H1 (cell line): Measurements from ENCODE around the gene RUVBL2. TPM values are rescaled to one million over a fixed set of nuclear protein-coding genes. Genes with fewer than 3 reads are reported as not detected.
"Not testable (repeated sequence)": the region's sequence is repeated elsewhere in the genome, so short reads cannot be mapped to it uniquely, and the experiment has no call there.

Experiments used
- CTCF ChIA-PET: fragments of 300-600 bp; sonication (Branson Sonifier 250); formaldehyde crosslinking; loops from one replicate; lab custom pipeline; 2021; ENCODE audit not compliant: partially characterized antibody; lab: Charles Lee
- POLR2A ChIA-PET: fragments of 300-600 bp; sonication (Branson Sonifier 250); formaldehyde crosslinking; loops from one replicate; lab custom pipeline; 2021; ENCODE audit warnings: inconsistent platforms; ENCODE audit not compliant: partially characterized antibody; lab: Charles Lee
- DNase-seq, 2 experiments: peaks; one replicate each; pipeline versions ENCODE4 v3.0.0 to v3.0.0-alpha.2; 2010 to 2022; ENCODE audit warnings: low spot score in 2 of 2, low read depth in 1 of 2, mixed read lengths in 1 of 2
- FAIRE-seq: peaks from 2 replicates; lab custom pipeline; 2011; peaks lifted over from hg19 to GRCh38; lab: Jason Lieb, UNC
- H2AFZ ChIP-seq: 2 replicates; pipeline ENCODE4 v1.8.1; 2012; ENCODE audit warnings: low read length, inconsistent platforms
- H2AK5ac ChIP-seq: 2 replicates; pipeline ENCODE4 v1.6.1; 2013; ENCODE audit warnings: low read depth, low read length
- H2BK120ac ChIP-seq: replicated peaks from 2 replicates; pipeline ENCODE3; 2013; ENCODE audit warnings: low read depth, low read length, inconsistent platforms
- H2BK12ac ChIP-seq: 2 replicates; pipeline ENCODE4 v1.6.1; 2013; ENCODE audit warnings: low read depth, low read length
- H2BK15ac ChIP-seq: 2 replicates; pipeline ENCODE4 v1.6.1; 2013; ENCODE audit warnings: low read length
- H2BK20ac ChIP-seq: 2 replicates; pipeline ENCODE4 v1.6.1; 2013; ENCODE audit warnings: low read length
- H2BK5ac ChIP-seq: 2 replicates; pipeline ENCODE4 v1.6.1; 2013; ENCODE audit warnings: low read depth, low read length
- H3K14ac ChIP-seq: 2 replicates; pipeline ENCODE4 v1.6.1; 2013; ENCODE audit warnings: inconsistent platforms; ENCODE audit not compliant: insufficient read length
- H3K18ac ChIP-seq: 2 replicates; pipeline ENCODE4 v1.6.1; 2013; ENCODE audit warnings: low read length; ENCODE audit errors: extremely low read depth
- H3K23ac ChIP-seq: 2 replicates; pipeline ENCODE4 v1.6.1; 2013; ENCODE audit warnings: inconsistent platforms; ENCODE audit not compliant: insufficient read length
- H3K23me2 ChIP-seq: 2 replicates; pipeline ENCODE4 v1.6.1; 2013; ENCODE audit warnings: low read depth, low read length
- H3K27ac ChIP-seq: 2 replicates; pipeline ENCODE4 v1.6.1; 2011; ENCODE audit warnings: low read depth, low read length, inconsistent platforms
- H3K27me3 ChIP-seq, 4 experiments: replicated peaks in 1 of 4; 1 replicate in 1 of 4; 2 replicates in 3 of 4; pipeline versions ENCODE4 v1.6.1 to v1.8.1; 2011 to 2013; ENCODE audit warnings: low read length in 3 of 4, mild to moderate bottlenecking in 3 of 4, inconsistent platforms in 2 of 4, mixed read lengths in 2 of 4, moderate library complexity in 1 of 4; ENCODE audit not compliant: control insufficient read depth in 3 of 4, insufficient read depth in 3 of 4; ENCODE audit errors: extremely low read depth in 1 of 4
- H3K36me3 ChIP-seq, 4 experiments: 2 replicates each; pipeline versions ENCODE4 v1.6.1 to v1.8.1; 2011 to 2013; ENCODE audit warnings: mild to moderate bottlenecking in 4 of 4, low read length in 3 of 4, moderate library complexity in 2 of 4, control low read depth in 1 of 4, inconsistent platforms in 1 of 4; ENCODE audit not compliant: insufficient read depth in 4 of 4, control insufficient read depth in 2 of 4
- H3K4ac ChIP-seq: replicated peaks from 2 replicates; pipeline ENCODE3; 2013; ENCODE audit warnings: low read length, low read depth, mixed read lengths, inconsistent platforms; ENCODE audit not compliant: insufficient read length
- H3K4me1 ChIP-seq, 4 experiments: replicated peaks in 1 of 4; 1 replicate in 1 of 4; 2 replicates in 3 of 4; pipeline versions ENCODE4 v1.6.1 to v1.8.1; 2011 to 2013; ENCODE audit warnings: low read length in 3 of 4, inconsistent platforms in 2 of 4, mixed read lengths in 1 of 4; ENCODE audit not compliant: insufficient read depth in 4 of 4, control insufficient read depth in 3 of 4
- H3K4me2 ChIP-seq, 2 experiments: 2 replicates each; pipeline versions ENCODE4 v1.6.1 to v1.8.1; 2011 to 2013; ENCODE audit warnings: low read depth in 2 of 2, low read length in 2 of 2, control low read depth in 1 of 2, inconsistent platforms in 1 of 2, mild to moderate bottlenecking in 1 of 2; ENCODE audit not compliant: insufficient read depth in 1 of 2
- H3K4me3 ChIP-seq, 4 experiments: fragments of 200-600, 300-600 bp in 1 of 4; sonication (generic), shearing (Covaris generic), sonication (Bioruptor Twin) in 1 of 4; 2 replicates each; pipeline versions ENCODE4 v1.5.1 to v1.8.1; 2011 to 2016; ENCODE audit warnings: low read length in 4 of 4, low read depth in 3 of 4, control low read depth in 2 of 4, inconsistent platforms in 2 of 4, mild to moderate bottlenecking in 2 of 4, mixed read lengths in 1 of 4, moderate library complexity in 1 of 4; ENCODE audit not compliant: insufficient read depth in 2 of 4; ENCODE audit errors: extremely low read depth in 1 of 4
- H3K56ac ChIP-seq: replicated peaks from 2 replicates; pipeline ENCODE3; 2013; ENCODE audit warnings: low read depth, mild to moderate bottlenecking, mixed read lengths, low read length, inconsistent platforms; ENCODE audit not compliant: insufficient read length
- H3K79me1 ChIP-seq: 2 replicates; pipeline ENCODE4 v1.6.1; 2013; ENCODE audit warnings: low read depth, low read length, control low read depth
- H3K79me2 ChIP-seq, 2 experiments: 2 replicates each; pipeline versions ENCODE4 v1.6.1 to v1.8.1; 2012 to 2013; ENCODE audit warnings: low read length in 2 of 2, mild to moderate bottlenecking in 2 of 2, inconsistent platforms in 1 of 2; ENCODE audit not compliant: insufficient read depth in 2 of 2, control insufficient read depth in 1 of 2
- H3K9ac ChIP-seq, 4 experiments: replicated peaks in 1 of 4; 1 replicate in 1 of 4; 2 replicates in 3 of 4; pipeline versions ENCODE4 v1.6.1 to v1.8.1; 2011 to 2013; ENCODE audit warnings: low read depth in 3 of 4, low read length in 3 of 4, control low read depth in 2 of 4, mild to moderate bottlenecking in 2 of 4, moderate library complexity in 2 of 4, inconsistent platforms in 1 of 4; ENCODE audit errors: extremely low read depth in 1 of 4
- H3K9me3 ChIP-seq, 2 experiments: 2 replicates each; pipeline versions ENCODE4 v1.6.1 to v1.8.1; 2012 to 2013; ENCODE audit warnings: mild to moderate bottlenecking in 2 of 2, moderate library complexity in 2 of 2, control low read depth in 1 of 2, inconsistent platforms in 1 of 2, low read depth in 1 of 2, low read length in 1 of 2, mixed read lengths in 1 of 2; ENCODE audit not compliant: insufficient read depth in 2 of 2
- H4K20me1 ChIP-seq, 2 experiments: replicated peaks in 1 of 2; 2 replicates each; pipeline versions ENCODE3 to v1.8.1; 2011 to 2013; ENCODE audit warnings: inconsistent platforms in 2 of 2, low read length in 2 of 2, mild to moderate bottlenecking in 1 of 2; ENCODE audit not compliant: insufficient read depth in 2 of 2, control insufficient read depth in 1 of 2
- H4K5ac ChIP-seq: 2 replicates; pipeline ENCODE4 v1.6.1; 2013; ENCODE audit warnings: low read length, low read depth, mixed read lengths, inconsistent platforms; ENCODE audit not compliant: insufficient read length
- H4K8ac ChIP-seq: 2 replicates; pipeline ENCODE4 v1.8.0; 2013; ENCODE audit warnings: mild to moderate bottlenecking, moderate library complexity, low read length, inconsistent platforms; ENCODE audit not compliant: insufficient read depth; ENCODE audit errors: extremely low read depth
- H4K91ac ChIP-seq: replicated peaks from 2 replicates; pipeline ENCODE3; 2013; ENCODE audit warnings: low read length, mixed read lengths, inconsistent platforms; ENCODE audit not compliant: insufficient read length
- CBX8 ChIP-seq: fragments of 300-800, 300-1000 bp; sonication (generic); IDR thresholded peaks from 2 replicates; pipeline ENCODE4 v1.7.1; 2016; ENCODE audit warnings: low read depth, low read length, borderline replicate concordance
- KDM4A ChIP-seq: IDR thresholded peaks from one replicate; pipeline ENCODE4 v1.7.1; 2012; ENCODE audit warnings: low read depth, mild to moderate bottlenecking, moderate library complexity, low read length, inconsistent platforms; ENCODE audit not compliant: severe bottlenecking
- MAFK ChIP-seq: IDR thresholded peaks from 2 replicates; pipeline ENCODE4 v1.6.1; 2012; ENCODE audit warnings: low read depth, mild to moderate bottlenecking, improper control_type of control experiment, low read length
- RXRA ChIP-seq: IDR thresholded peaks from 2 replicates; pipeline ENCODE4 v1.6.1; 2011; ENCODE audit warnings: low read depth, mild to moderate bottlenecking, low read length, moderate library complexity; ENCODE audit not compliant: insufficient read depth
- SAP30 ChIP-seq: fragments of 300-600 bp; sonication (generic); IDR thresholded peaks from 2 replicates; pipeline ENCODE4 v1.7.1; 2012; ENCODE audit warnings: low read length, moderate library complexity, mild to moderate bottlenecking, inconsistent platforms; ENCODE audit not compliant: insufficient read depth, insufficient replicate concordance
- SIN3A ChIP-seq, 2 experiments: IDR thresholded peaks in 1 of 2; conservative IDR thresholded peaks in 1 of 2; 2 replicates each; pipeline ENCODE4 v1.6.1; 2011 to 2012; ENCODE audit warnings: low read length in 2 of 2, improper control_type of control experiment in 1 of 2, low read depth in 1 of 2, mild to moderate bottlenecking in 1 of 2
- SIRT6 ChIP-seq: IDR thresholded peaks from one replicate; pipeline ENCODE4 v1.7.1; 2012; ENCODE audit warnings: low read length, inconsistent platforms
- TBP ChIP-seq: IDR thresholded peaks from 2 replicates; pipeline ENCODE4 v1.6.1; 2011; ENCODE audit warnings: low read depth, low read length, improper control_type of control experiment
- ZNF274 ChIP-seq: IDR thresholded peaks from 2 replicates; pipeline ENCODE4 v1.7.0; 2012; ENCODE audit warnings: low read length, borderline replicate concordance; ENCODE audit errors: extremely low read depth
- WGBS, 2 experiments: shearing (Covaris generic) in 1 of 2; methylation state at CpG; one replicate each; pipeline versions ENCODE4 v1.1.6 to v1.1.7; 2013 to 2015; ENCODE audit warnings: low lambda C conversion rate in 2 of 2, mixed read lengths in 2 of 2, inconsistent platforms in 1 of 2, low coverage in 1 of 2, missing lambda C conversion rate in 1 of 2; ENCODE audit not compliant: insufficient replicate concordance in 2 of 2, insufficient coverage in 1 of 2, insufficient read length in 1 of 2; ENCODE audit errors: extremely low coverage in 1 of 2, missing lambda C conversion rate in 1 of 2; 5-methylcytosine and 5-hydroxymethylcytosine counted together
- polyA plus RNA-seq, 7 experiments: library from polyadenylated mRNA; depleted of rRNA in 3 of 7; stranded (reverse) in 5 of 7; unstranded in 2 of 7; fragments of >200 nt in 5 of 7; fragments of 200-250 nt in 2 of 7; gene quantifications; 1 replicate in 5 of 7; 2 replicates in 1 of 7; 4 replicates in 1 of 7; pipeline versions ENCODE4 v1.2.1 to v1.2.3, GENCODE V29; 2011 to 2013; ENCODE audit warnings: missing spikeins in 2 of 7, mixed read lengths in 2 of 7
- total RNA-seq: library from RNA; stranded (reverse); fragmentation: NEBNext Ultra II Directional; extraction: Animal tissue kit (Norgen Biotek cat#: 25700); gene quantifications from 2 replicates; pipeline ENCODE4 v1.2.1, GENCODE V29; 2021
- TF ChIP-seq, protein P1 (sequence below): IDR thresholded peaks from 2 replicates; pipeline ENCODE4 v1.6.1; 2012; ENCODE audit warnings: low read length, inconsistent platforms

The RUVBL2 gene
- total and polyA plus RNA-seq, 2 of the 8 experiments (the other 6 are each of a cell fraction or from before 2014, with no cell fraction given) = 152 to 247 TPM

DNA sequence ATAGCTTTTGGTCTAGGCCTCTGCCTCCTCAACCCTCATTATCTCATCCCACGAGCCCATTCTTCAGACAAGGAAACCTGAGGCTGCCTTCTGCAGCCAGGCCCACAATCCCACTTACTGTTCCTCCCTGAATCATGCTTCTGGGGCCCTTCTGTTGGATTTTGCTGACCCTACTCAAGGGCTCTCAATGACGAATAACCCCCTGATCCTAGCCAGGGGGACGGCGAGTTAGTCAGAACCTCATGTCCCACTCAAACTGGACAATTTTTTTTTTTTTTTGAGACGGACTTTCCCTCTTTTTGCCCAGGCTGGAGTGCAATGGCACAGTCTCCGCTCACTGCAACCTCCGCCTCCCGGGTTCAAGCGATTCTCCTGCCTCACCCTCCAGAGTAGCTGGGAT is 28.4 kb downstream of the RUVBL2 start (continued):
- TF ChIP-seq, protein P1, sequence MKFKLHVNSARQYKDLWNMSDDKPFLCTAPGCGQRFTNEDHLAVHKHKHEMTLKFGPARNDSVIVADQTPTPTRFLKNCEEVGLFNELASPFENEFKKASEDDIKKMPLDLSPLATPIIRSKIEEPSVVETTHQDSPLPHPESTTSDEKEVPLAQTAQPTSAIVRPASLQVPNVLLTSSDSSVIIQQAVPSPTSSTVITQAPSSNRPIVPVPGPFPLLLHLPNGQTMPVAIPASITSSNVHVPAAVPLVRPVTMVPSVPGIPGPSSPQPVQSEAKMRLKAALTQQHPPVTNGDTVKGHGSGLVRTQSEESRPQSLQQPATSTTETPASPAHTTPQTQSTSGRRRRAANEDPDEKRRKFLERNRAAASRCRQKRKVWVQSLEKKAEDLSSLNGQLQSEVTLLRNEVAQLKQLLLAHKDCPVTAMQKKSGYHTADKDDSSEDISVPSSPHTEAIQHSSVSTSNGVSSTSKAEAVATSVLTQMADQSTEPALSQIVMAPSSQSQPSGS = no peak
- TF ChIP-seq TBP (no peak), MAFK (no peak), SAP30 (no peak), SIRT6 (no peak), CBX8 (no peak), ZNF274 (no peak), KDM4A (no peak), SIN3A (conservative IDR thresholded peaks at IDR 0.05 in 1 of 2, IDR thresholded peaks at IDR 0.05 in 1 of 2; ENCODE audit: low read depth in 1 of 2, low read length in 2 of 2) (no peak), RXRA (no peak)

GRCh38 chr19:49024233-49024632 is 30.5 kb downstream of the RUVBL2 start, which contains the start of gene CGB3:
CGB3 (minus strand) TSS chr19:49024333; CDS start chr19:49023971, 362 bp downstream.
- H2AK5ac ChIP-seq = not testable (repeated sequence)

More at GRCh38 chr19:49024233-49024632, 30.5 kb downstream of the RUVBL2 start, which contains the start of gene CGB3:
- H2AFZ ChIP-seq, H3K23me2 ChIP-seq, H3K14ac ChIP-seq, H4K20me1 ChIP-seq, H3K56ac ChIP-seq, H3K4me1 ChIP-seq, H2BK15ac ChIP-seq, H3K79me1 ChIP-seq, H4K8ac ChIP-seq, H3K4me3 ChIP-seq, FAIRE-seq, H3K27me3 ChIP-seq, DNase-seq, H3K79me2 ChIP-seq, H2BK12ac ChIP-seq, H3K4me2 ChIP-seq, H3K9me3 ChIP-seq, H3K27ac ChIP-seq, H3K9ac ChIP-seq, H2BK5ac ChIP-seq, H4K5ac ChIP-seq, H3K23ac ChIP-seq, H3K36me3 ChIP-seq, H2BK120ac ChIP-seq, H3K18ac ChIP-seq, POLR2A ChIA-PET, CTCF ChIA-PET, H3K4ac ChIP-seq, H2BK20ac ChIP-seq, H4K91ac ChIP-seq: not testable (repeated sequence)
- WGBS, 2 experiments = 100% methylated on average over 1 of the region's 15 CpGs; no CpG with 5 or more reads in 1 of the 2 experiments
